Cardiac fibroblast (primary cell): ENCODE results near the gene UQCRQ.

Experiments
- DNase-seq, 2 donors: peaks; one replicate each; pipeline versions ENCODE4 v3.0.0 to v3.0.0-alpha.2; 2010; ENCODE audit warnings: low read depth in 2 of 2
- H3K4me3 ChIP-seq, 2 donors: replicated peaks in 1 of 2; 1 replicate in 1 of 2; 2 replicates in 1 of 2; pipeline ENCODE4 v1.5.1; 2011; ENCODE audit warnings: low read depth in 2 of 2, low read length in 2 of 2, mild to moderate bottlenecking in 2 of 2, moderate library complexity in 1 of 2
- CTCF ChIP-seq: IDR thresholded peaks from one replicate; pipeline ENCODE4 v1.5.1; 2011; ENCODE audit warnings: low read depth, mild to moderate bottlenecking, low read length, inconsistent platforms

The UQCRQ gene

GRCh38 chr5:132887283-132887682 is 20.8 kb downstream of the UQCRQ start:
- DNase-seq, result no peak
- TF ChIP-seq CTCF, result no peak
- H3K4me3 ChIP-seq, result no peak overlapping the region

DNA sequence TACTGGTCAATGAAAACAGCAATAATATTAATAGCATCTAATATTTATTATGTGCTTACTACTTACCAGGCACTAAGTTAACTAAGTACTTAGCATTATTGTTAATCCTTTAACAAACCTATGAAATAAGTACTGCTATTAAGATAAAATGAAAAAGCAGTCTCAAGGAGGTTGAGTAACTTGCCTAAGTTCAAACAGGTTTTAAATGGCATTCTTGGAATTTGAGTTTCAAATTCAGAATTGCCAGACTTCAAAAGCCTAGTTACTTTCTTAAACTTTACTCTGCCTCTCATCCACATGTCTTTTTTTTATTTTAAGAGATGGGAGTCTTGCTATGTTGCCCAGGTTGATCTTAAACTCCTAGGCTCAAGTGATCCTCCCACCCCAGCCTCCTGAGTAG is 23.1 kb downstream of the UQCRQ start:
- TF ChIP-seq CTCF, result no peak
- no peak for DNase-seq
- H3K4me3 ChIP-seq, result no peak overlapping the region

- H3K4me3 ChIP-seq, result no peak overlapping the region
- DNase-seq, result no peak
- no peak for TF ChIP-seq CTCF
Observed at GRCh38 chr5:132890817-132891216, 24.4 kb downstream of the UQCRQ start.

DNA sequence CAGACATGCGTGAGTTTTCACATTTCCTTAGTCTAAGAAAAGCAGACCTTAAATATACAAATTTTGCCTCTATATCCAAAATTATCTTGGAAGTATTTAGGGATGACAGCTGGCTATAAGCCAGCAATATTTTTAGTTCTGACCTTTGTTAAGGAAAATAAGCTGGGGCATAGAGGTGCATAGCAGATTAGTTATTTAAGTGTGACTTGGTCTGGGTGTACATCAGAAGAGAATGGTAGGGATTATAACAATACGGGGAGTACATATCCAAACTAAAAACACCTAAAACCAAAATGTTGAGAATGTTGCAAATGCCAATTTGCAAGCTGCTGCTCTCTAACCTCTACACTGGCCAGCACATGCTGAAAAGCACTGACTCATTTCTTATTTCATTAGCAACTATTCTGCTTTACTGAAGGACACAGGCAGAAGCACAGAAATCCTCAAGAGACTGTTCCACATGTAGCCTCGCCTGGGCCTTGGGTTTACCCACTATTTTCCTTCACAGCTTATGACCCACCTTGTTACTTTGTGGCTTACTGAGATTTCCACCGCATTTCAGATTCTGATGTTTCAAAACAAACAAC is 29.4 kb downstream of the UQCRQ start:
- no peak for TF ChIP-seq CTCF
- no peak for DNase-seq
- no peak overlapping the region for H3K4me3 ChIP-seq

GRCh38 chr5:132896685-132897084 is 30.2 kb downstream of the UQCRQ start:
- no peak for TF ChIP-seq CTCF
- DNase-seq, result no peak
- no peak overlapping the region for H3K4me3 ChIP-seq

DNA sequence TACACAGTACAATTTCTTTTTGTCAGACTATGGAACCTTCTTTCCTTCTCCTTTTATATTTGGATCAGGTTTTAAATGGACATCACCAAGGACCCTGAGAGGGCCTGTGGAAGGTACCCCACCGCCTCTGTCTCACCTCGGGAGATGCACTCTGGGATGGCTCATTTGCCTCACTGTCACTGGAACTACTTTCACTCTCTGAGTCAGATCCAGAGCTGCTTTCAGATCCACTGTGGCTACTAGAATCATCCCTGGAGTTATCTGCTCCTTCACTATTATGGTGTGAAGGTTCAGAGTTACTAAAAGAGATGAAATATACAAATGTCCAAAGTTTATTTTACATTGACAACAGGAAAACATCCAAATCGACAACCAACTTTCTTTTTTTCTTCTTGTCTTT is 31.7 kb downstream of the UQCRQ start:
- no peak overlapping the region for H3K4me3 ChIP-seq
- no peak for DNase-seq
- no peak for TF ChIP-seq CTCF

- DNase-seq, result no peak
- TF ChIP-seq CTCF, result no peak
- H3K4me3 ChIP-seq, result no peak overlapping the region
Observed at GRCh38 chr5:132901036-132901435, 34.6 kb downstream of the UQCRQ start.
